Prostate gland (tissue), 2 donors: Measurements from ENCODE around the gene GMDS.

Source experiments
- CTCF ChIP-seq, 4 experiments: fragments of 200-600 bp in 2 of 4; fragments of 450-650 bp in 2 of 4; sonication (generic) in 2 of 4; IDR thresholded peaks; 1 replicate in 3 of 4; 2 replicates in 1 of 4; pipeline ENCODE4 v1.5.1; 2016 to 2019; ENCODE audit warnings: antibody characterized with exemption in 4 of 4, mild to moderate bottlenecking in 2 of 4, moderate library complexity in 2 of 4
- POLR2AphosphoS5 ChIP-seq: sonication (generic); formaldehyde crosslinking; IDR thresholded peaks from one replicate; pipeline ENCODE4 v1.6.1; 2017; ENCODE audit warnings: antibody characterized with exemption

- TF ChIP-seq CTCF (IDR thresholded peaks at IDR 0.05) (no peak), POLR2AphosphoS5 (no peak)
Observed at GRCh38 chr6:1763404-1763803, 482.0 kb downstream of the GMDS start.
